ENCODE measurements around the gene CDC7.

CDC7 gene

GRCh38 chr1:91552091-91552490 is 51.4 kb downstream of the CDC7 start:
- in situ Hi-C loops (cut with HindIII; ENCODE audit: low sequenced_read_pairs): no loop called here
- DNase-seq (ENCODE audit: low read depth, low spot score): no peak
- TF ChIP-seq, protein P1, sequence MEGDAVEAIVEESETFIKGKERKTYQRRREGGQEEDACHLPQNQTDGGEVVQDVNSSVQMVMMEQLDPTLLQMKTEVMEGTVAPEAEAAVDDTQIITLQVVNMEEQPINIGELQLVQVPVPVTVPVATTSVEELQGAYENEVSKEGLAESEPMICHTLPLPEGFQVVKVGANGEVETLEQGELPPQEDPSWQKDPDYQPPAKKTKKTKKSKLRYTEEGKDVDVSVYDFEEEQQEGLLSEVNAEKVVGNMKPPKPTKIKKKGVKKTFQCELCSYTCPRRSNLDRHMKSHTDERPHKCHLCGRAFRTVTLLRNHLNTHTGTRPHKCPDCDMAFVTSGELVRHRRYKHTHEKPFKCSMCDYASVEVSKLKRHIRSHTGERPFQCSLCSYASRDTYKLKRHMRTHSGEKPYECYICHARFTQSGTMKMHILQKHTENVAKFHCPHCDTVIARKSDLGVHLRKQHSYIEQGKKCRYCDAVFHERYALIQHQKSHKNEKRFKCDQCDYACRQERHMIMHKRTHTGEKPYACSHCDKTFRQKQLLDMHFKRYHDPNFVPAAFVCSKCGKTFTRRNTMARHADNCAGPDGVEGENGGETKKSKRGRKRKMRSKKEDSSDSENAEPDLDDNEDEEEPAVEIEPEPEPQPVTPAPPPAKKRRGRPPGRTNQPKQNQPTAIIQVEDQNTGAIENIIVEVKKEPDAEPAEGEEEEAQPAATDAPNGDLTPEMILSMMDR (IDR thresholded peaks at IDR 0.05; ENCODE audit: low read depth, low read length): no peak
- no peak overlapping the region for H3K4me3 ChIP-seq (ENCODE audit: low read depth, low read length)

DNA sequence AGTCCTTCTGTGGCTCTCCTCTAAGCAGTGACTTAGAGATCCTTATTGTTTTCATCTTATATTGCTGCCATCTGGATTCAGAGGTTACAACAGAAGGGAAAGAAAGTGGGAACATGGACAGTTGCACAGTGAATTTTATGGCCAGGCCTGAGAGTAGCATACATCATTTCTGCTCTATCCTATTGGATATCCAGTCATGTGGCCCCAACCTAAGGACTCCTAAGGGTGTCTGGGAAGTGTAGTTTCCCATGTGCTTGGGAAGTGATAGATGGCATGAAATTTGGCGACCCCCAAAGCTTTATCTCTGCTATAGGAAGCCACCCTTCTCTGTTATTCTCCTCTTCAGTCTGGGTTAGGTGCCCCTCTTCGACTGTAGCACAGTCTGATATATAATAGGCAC is 51.9 kb downstream of the CDC7 start:
- TF ChIP-seq, protein P1 (IDR thresholded peaks at IDR 0.05; ENCODE audit: low read depth, low read length): no peak
- in situ Hi-C loops (cut with HindIII; ENCODE audit: low sequenced_read_pairs): no loop called here
- no peak for DNase-seq (ENCODE audit: low read depth, low spot score)
- H3K4me3 ChIP-seq (ENCODE audit: low read depth, low read length): no peak overlapping the region

DNA sequence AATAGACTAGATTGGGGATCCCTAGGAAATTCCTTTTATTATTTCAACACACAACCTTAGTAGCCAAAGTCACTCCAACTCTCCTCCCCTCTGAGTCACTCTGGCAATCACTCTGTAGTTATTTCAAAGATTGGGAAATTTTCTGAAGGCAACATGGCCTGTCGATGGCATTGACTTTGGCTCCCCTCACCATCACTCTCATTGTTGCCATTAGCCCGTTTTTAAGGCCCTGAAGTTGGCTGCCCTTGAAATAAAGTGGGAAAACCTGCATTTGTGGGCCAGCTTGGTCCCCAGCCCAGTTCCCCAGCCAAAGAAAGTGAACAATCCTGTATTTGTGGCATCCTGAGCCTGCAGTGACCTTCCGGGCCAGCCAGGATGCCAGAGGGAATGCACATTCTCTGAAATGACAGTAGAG is 52.5 kb downstream of the CDC7 start:
- in situ Hi-C loops (cut with HindIII; ENCODE audit: low sequenced_read_pairs): no loop called here
- TF ChIP-seq, protein P1 (IDR thresholded peaks at IDR 0.05; ENCODE audit: low read depth, low read length): no peak
- H3K4me3 ChIP-seq (ENCODE audit: low read depth, low read length): no peak overlapping the region
- peak; percentile 26 for DNase-seq (ENCODE audit: low read depth, low spot score)

DNA sequence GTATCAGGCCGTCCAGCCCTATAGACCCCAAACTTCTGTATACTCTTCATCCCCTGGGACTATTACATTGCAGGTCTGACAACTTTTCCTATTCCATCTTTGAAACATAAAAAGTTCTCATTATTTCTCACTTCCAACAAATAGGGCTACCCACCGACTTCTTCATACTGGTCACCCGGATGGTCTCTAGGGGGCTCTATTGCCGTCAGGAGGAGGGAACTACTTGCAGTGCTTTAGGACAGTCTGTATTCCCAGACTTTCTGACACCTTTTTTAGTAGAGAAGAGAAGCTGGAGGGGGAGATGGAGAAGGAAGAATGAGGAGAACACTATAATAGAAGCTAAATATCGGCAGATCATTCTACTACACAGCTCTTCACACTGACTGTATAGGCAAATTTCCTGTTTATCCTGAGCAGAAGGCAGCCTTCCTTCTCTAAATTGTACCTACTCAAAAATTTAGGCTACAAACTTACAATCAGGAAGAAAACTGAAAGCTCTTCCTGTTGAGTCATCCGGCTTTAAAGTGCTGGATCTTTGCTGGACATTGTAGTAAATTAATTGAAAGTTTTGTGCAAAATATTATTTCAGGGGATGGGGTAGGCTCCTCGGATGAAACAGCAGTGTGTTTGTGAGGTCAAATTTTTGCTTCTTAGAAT is 54.6 kb downstream of the CDC7 start:
- DNase-seq (ENCODE audit: low read depth, low spot score): peak; percentile 43
- in situ Hi-C loops (cut with HindIII; ENCODE audit: low sequenced_read_pairs): no loop called here
- TF ChIP-seq, protein P1 (IDR thresholded peaks at IDR 0.05; ENCODE audit: low read depth, low read length): peak; percentile 57
- no peak overlapping the region for H3K4me3 ChIP-seq (ENCODE audit: low read depth, low read length)

GRCh38 chr1:91555821-91556531 is 55.3 kb downstream of the CDC7 start:
- in situ Hi-C loops (cut with HindIII; ENCODE audit: low sequenced_read_pairs): no loop called here
- no peak overlapping the region for H3K4me3 ChIP-seq (ENCODE audit: low read depth, low read length)
- TF ChIP-seq, protein P1 (IDR thresholded peaks at IDR 0.05; ENCODE audit: low read depth, low read length): no peak
- peak; percentile 67 for DNase-seq (ENCODE audit: low read depth, low spot score)

DNA sequence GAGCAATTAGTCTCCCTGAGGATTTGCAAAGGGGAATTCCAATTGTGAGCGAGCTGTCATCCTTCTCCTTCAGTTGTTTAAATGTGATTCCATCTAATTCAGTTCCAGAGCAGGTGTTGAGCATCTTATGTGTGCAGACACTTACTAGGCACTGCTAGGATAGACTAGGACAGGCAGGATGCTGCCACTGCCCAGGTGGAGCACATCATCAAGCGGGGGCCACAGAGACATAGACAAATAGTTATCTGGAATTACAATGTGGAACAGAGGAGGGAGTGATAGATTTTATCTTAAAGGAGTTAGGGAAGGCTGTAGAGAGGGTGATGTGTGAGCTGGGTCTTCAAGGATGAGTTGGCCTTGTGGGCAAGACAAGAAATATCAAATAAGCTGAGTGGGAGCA is 55.9 kb downstream of the CDC7 start:
- no peak for DNase-seq (ENCODE audit: low read depth, low spot score)
- in situ Hi-C loops (cut with HindIII; ENCODE audit: low sequenced_read_pairs): no loop called here
- H3K4me3 ChIP-seq (ENCODE audit: low read depth, low read length): no peak overlapping the region
- TF ChIP-seq, protein P1 (IDR thresholded peaks at IDR 0.05; ENCODE audit: low read depth, low read length): no peak

Measured in astrocyte of the spinal cord (primary cell).